DOHH2 (cell line): Measurements from ENCODE around the gene ZIC2.

ENCODE experiments used
- H3F3A ChIP-seq: fragments of 200-600 bp; sonication (generic), shearing (Covaris generic); 2 replicates; pipeline ENCODE4 v1.6.0; 2016; ENCODE audit warnings: antibody characterized with exemption, mild to moderate bottlenecking; ENCODE audit not compliant: control insufficient read depth, insufficient read depth
- H3K27ac ChIP-seq: fragments of 200-600 bp; sonication (generic); 2 replicates; pipeline ENCODE4 v1.5.1; 2014; ENCODE audit warnings: low read depth, mild to moderate bottlenecking, low read length, moderate library complexity
- H3K27me3 ChIP-seq: fragments of 200-600 bp; sonication (generic); 2 replicates; pipeline ENCODE4 v1.6.1; 2014; ENCODE audit warnings: mild to moderate bottlenecking, low read length, mixed read lengths; ENCODE audit not compliant: control insufficient read depth
- H3K36me3 ChIP-seq: fragments of 200-600 bp; sonication (generic); 2 replicates; pipeline ENCODE4 v1.6.1; 2014; ENCODE audit warnings: mild to moderate bottlenecking, low read length, moderate library complexity, mixed read lengths; ENCODE audit not compliant: control insufficient read depth
- H3K4me1 ChIP-seq: fragments of 200-600 bp; sonication (generic); 2 replicates; pipeline ENCODE4 v1.6.1; 2014; ENCODE audit warnings: mild to moderate bottlenecking, low read length, mixed read lengths; ENCODE audit not compliant: control insufficient read depth
- H3K4me2 ChIP-seq: fragments of 200-600 bp; sonication (generic); 2 replicates; pipeline ENCODE4 v1.6.0; 2014; ENCODE audit warnings: mild to moderate bottlenecking, low read length, moderate library complexity
- H3K4me3 ChIP-seq: fragments of 200-600 bp; sonication (generic); 2 replicates; pipeline ENCODE4 v1.5.1; 2014; ENCODE audit warnings: mild to moderate bottlenecking, low read length, mixed read lengths
- H3K79me2 ChIP-seq: fragments of 200-600 bp; sonication (generic); 2 replicates; pipeline ENCODE4 v1.6.1; 2014; ENCODE audit warnings: mild to moderate bottlenecking, low read length, mixed read lengths; ENCODE audit not compliant: control insufficient read depth
- H3K9me2 ChIP-seq: fragments of 200-600 bp; sonication (generic); replicated peaks from 2 replicates; pipeline ENCODE4 v1.6.1; 2014; ENCODE audit warnings: mild to moderate bottlenecking, low read length, mixed read lengths; ENCODE audit not compliant: control insufficient read depth
- H3K9me3 ChIP-seq: fragments of 200-600 bp; sonication (generic); 2 replicates; pipeline ENCODE4 v1.6.1; 2014; ENCODE audit warnings: antibody characterized with exemption, low read length, mixed read lengths; ENCODE audit not compliant: control insufficient read depth, insufficient read depth
- H4K20me1 ChIP-seq: fragments of 200-600 bp; sonication (generic); 2 replicates; pipeline ENCODE4 v1.6.0; 2014; ENCODE audit warnings: low read depth, mild to moderate bottlenecking, antibody characterized with exemption, low read length, moderate library complexity; ENCODE audit not compliant: control insufficient read depth, insufficient read depth
- EZH2phosphoT487 ChIP-seq: fragments of 200-600 bp; sonication (generic); IDR thresholded peaks from 2 replicates; pipeline ENCODE4 v1.6.1; 2017; ENCODE audit warnings: borderline replicate concordance, mild to moderate bottlenecking, antibody characterized with exemption, low read length, moderate library complexity, mixed read lengths
- TF ChIP-seq, protein P1 (sequence below): fragments of 200-600 bp; sonication (generic); IDR thresholded peaks from one replicate; pipeline ENCODE4 v1.5.1; 2014; ENCODE audit warnings: antibody characterized with exemption, mild to moderate bottlenecking, low read depth, low read length; ENCODE audit not compliant: poor library complexity, severe bottlenecking

The ZIC2 gene

DNA sequence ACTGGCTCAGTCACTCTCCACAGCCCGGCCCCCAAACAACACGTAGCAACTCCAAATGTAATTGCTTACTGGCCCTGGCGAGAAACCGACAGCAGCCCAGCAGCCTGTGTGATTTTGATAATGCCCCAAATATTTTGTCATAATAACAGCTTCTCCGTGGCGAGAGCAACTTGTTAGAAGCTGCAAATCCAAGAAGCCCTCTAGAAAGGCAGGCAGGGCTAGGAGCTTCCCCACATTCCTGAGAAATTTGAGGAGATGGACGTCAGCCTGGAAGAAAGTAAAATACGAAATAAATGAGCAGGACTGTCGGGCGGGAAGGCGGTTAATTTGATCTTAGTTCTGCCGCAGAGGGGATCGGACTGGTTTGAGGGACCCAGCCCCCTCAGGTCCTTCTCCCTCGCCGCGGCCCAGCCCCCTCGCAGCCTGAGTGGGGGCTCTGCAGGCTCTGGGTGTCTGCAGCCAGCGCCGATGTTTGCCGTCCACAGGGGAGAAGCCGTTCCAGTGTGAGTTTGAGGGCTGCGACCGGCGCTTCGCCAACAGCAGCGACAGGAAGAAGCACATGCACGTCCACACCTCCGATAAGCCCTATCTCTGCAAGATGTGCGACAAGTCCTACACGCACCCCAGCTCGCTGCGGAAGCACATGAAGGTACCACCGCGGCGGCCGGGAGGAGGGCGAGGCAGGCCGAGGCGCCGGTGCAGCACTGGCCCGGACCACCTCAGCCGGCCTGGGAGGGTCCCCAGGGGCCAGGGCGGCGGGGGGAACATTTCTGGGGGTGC is 3.1 kb downstream of the ZIC2 start:
- Histone ChIP-seq H3K27me3 (peaks cover 12% of the 10 kb centered on the region), H3K27ac (no peak overlapping the region), H4K20me1 (no peaks in the 10 kb centered on the region), H3K4me3 (no peak overlapping the region), H3K4me1 (peaks cover 8% of the 10 kb centered on the region), H3K4me2 (no peak overlapping the region), H3K9me2 (no peaks in the 10 kb centered on the region), H3K79me2 (no peaks in the 10 kb centered on the region), H3F3A (no peaks in the 10 kb centered on the region; the same call in 1 of the 2 replicates), H3K36me3 (no peaks in the 10 kb centered on the region), H3K9me3 (no peaks in the 10 kb centered on the region)
- TF ChIP-seq, protein P1, sequence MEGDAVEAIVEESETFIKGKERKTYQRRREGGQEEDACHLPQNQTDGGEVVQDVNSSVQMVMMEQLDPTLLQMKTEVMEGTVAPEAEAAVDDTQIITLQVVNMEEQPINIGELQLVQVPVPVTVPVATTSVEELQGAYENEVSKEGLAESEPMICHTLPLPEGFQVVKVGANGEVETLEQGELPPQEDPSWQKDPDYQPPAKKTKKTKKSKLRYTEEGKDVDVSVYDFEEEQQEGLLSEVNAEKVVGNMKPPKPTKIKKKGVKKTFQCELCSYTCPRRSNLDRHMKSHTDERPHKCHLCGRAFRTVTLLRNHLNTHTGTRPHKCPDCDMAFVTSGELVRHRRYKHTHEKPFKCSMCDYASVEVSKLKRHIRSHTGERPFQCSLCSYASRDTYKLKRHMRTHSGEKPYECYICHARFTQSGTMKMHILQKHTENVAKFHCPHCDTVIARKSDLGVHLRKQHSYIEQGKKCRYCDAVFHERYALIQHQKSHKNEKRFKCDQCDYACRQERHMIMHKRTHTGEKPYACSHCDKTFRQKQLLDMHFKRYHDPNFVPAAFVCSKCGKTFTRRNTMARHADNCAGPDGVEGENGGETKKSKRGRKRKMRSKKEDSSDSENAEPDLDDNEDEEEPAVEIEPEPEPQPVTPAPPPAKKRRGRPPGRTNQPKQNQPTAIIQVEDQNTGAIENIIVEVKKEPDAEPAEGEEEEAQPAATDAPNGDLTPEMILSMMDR: no peak
- TF ChIP-seq EZH2phosphoT487: no peak

DNA sequence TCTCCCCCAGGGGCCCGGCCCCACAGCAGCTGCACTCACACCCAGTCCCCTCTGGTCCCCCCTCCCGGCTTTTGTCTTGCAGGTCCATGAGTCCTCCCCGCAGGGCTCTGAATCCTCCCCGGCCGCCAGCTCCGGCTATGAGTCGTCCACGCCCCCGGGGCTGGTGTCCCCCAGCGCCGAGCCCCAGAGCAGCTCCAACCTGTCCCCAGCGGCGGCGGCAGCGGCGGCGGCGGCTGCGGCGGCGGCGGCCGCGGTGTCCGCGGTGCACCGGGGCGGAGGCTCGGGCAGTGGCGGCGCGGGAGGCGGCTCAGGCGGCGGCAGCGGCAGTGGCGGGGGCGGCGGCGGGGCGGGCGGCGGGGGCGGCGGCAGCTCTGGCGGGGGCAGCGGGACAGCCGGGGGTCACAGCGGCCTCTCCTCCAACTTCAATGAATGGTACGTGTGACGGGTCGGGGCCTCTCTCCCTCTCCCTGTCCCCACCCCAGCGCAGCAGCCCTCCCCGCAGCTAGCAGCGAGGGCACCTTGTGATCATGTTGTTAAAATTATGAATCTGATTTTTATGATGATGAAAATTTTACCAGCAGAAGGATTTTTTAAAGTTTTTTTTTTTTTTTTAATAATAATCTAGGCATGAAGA is 3.8 kb downstream of the ZIC2 start:
- no peaks in the 10 kb centered on the region; the same call in 1 of the 2 replicates for H3F3A ChIP-seq
- H3K9me3 ChIP-seq: no peaks in the 10 kb centered on the region
- H3K9me2 ChIP-seq: no peaks in the 10 kb centered on the region
- no peak overlapping the region for H3K4me2 ChIP-seq
- H3K36me3 ChIP-seq: no peaks in the 10 kb centered on the region
- H3K79me2 ChIP-seq: no peaks in the 10 kb centered on the region
- no peak overlapping the region for H3K4me3 ChIP-seq
- H3K27ac ChIP-seq: no peak overlapping the region
- no peak for TF ChIP-seq EZH2phosphoT487
- TF ChIP-seq, protein P1: no peak
- no peaks in the 10 kb centered on the region for H4K20me1 ChIP-seq
- H3K4me1 ChIP-seq: peaks cover 8% of the 10 kb centered on the region
- peaks cover 7% of the 10 kb centered on the region for H3K27me3 ChIP-seq

DNA sequence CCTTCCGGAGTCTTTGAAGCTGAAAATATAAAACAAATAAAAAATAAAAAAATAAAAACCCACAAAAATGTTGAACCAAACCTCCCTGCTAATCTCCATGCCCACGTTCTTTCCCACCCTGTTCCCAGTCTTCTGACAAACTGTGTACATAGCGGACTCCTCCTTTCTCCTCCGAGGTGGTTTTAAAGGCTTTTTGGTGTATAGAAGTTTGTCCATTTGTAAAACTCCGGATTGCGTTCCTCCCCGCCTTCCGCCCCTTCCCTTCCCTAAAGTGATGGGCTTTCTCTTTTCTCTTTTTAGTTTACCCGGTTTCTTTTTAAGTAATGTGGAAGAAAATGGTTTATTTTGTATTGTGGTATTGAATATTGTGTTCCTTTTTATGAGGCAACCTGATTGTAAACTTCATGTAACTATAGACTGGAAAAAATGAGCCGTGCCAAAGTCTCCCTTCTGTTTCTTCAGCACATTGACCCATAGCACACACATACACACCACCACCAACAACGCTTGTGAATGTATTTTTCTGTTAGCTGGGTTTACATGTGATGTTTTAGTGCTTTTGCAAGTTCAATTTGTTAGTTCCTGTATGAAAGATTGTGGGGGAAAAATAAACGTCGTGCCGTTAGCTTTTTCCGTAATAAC is 4.4 kb downstream of the ZIC2 start:
- Histone ChIP-seq H3K27me3 (peaks cover 7% of the 10 kb centered on the region), H3K9me2 (no peaks in the 10 kb centered on the region), H3F3A (no peaks in the 10 kb centered on the region; the same call in 1 of the 2 replicates), H4K20me1 (no peaks in the 10 kb centered on the region), H3K9me3 (no peaks in the 10 kb centered on the region), H3K4me2 (no peak overlapping the region), H3K4me1 (peaks cover 8% of the 10 kb centered on the region), H3K27ac (no peak overlapping the region), H3K4me3 (no peak overlapping the region), H3K36me3 (no peaks in the 10 kb centered on the region), H3K79me2 (no peaks in the 10 kb centered on the region)
- TF ChIP-seq, protein P1: no peak
- TF ChIP-seq EZH2phosphoT487: no peak
